ENCODE measurements around the gene VSX2. TPM values are rescaled to one million over a fixed set of nuclear protein-coding genes. Genes with fewer than 3 reads are reported as not detected.

Gene VSX2
- total and polyA plus RNA-seq, 4 donors, result not detected

DNA sequence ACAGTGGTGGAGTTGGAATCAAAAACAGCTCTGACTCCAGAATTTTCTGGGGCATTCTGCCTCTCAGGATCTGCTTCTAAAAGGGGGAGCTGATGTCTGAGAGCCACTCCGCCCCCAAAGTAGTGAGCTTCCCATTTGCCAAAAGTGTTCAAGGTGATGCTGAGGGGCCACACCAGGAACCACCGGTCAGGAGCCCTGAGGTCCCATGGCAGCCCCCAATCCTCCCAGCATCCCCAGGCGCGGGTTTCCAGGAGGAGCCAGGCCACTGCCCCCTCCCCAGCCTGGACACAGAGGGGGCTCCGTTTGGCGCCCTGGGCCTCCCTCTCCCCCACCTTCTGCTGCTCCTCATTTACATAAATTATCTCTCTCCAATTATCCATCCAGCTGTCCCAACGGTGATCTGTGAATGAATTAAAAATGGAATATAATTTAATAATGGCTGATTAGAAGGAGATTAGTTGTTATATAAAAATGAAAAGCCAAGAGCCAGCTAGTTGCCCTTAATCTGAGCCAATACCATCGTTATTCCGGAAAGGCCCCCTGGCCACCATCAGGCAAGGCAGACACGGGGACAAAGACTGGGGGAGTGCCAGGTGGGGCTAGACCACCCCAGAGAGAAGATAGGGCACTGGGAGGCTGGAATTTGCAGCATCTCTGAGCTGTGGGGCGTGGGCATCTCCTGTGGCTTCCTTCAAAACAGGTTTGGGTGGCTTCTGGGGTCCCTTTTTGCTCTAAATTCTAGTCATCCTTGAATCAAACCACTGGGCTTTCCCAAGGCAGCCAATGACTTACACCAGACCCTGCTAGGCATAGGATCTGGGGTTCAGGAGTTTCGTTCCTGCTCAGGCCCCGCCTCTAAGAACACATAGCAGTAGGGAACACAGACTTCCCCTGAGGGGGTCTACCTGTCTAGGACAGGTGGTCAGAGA, 19.7 kb upstream of the VSX2 start:
- H3K9me3 ChIP-seq (ENCODE audit: control insufficient read depth in 4 of 4, insufficient read depth in 3 of 4, low read length in 3 of 4), result no peaks in the 10 kb centered on the region
- DNase-seq (no peak), ATAC-seq (ENCODE audit: insufficient read depth, low FRiP score) (no peak)
- no peaks in the 10 kb centered on the region for H3K36me3 ChIP-seq (ENCODE audit: control insufficient read depth in 4 of 4, insufficient read depth in 4 of 4, low read length in 4 of 4)
- TF ChIP-seq, protein P1, sequence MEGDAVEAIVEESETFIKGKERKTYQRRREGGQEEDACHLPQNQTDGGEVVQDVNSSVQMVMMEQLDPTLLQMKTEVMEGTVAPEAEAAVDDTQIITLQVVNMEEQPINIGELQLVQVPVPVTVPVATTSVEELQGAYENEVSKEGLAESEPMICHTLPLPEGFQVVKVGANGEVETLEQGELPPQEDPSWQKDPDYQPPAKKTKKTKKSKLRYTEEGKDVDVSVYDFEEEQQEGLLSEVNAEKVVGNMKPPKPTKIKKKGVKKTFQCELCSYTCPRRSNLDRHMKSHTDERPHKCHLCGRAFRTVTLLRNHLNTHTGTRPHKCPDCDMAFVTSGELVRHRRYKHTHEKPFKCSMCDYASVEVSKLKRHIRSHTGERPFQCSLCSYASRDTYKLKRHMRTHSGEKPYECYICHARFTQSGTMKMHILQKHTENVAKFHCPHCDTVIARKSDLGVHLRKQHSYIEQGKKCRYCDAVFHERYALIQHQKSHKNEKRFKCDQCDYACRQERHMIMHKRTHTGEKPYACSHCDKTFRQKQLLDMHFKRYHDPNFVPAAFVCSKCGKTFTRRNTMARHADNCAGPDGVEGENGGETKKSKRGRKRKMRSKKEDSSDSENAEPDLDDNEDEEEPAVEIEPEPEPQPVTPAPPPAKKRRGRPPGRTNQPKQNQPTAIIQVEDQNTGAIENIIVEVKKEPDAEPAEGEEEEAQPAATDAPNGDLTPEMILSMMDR (IDR thresholded peaks at IDR 0.05; ENCODE audit: control extremely low read depth, extremely low read depth), result no peak
- peaks cover 0 to 12% (median 10%) of the 10 kb centered on the region in 3 donors for H3K27me3 ChIP-seq (ENCODE audit: control insufficient read depth in 3 of 3, insufficient read depth in 3 of 3, low read length in 2 of 3)
- no peak overlapping the region for H3K9ac ChIP-seq (ENCODE audit: insufficient read depth in 1 of 2, low read length in 2 of 2)
- H3K4me3 ChIP-seq, result no peak overlapping the region
- no peak overlapping the region for H3K27ac ChIP-seq (ENCODE audit: low read depth in 1 of 2, low read length in 1 of 2)
- 74 to 78% methylated on average over 13 of the region's 13 CpGs for WGBS, 2 donors
- peaks cover 0 to 3% (median 0%) of the 10 kb centered on the region in 5 donors for H3K4me1 ChIP-seq (ENCODE audit: control insufficient read depth in 5 of 5, insufficient read depth in 5 of 5, low read length in 5 of 5)

DNA sequence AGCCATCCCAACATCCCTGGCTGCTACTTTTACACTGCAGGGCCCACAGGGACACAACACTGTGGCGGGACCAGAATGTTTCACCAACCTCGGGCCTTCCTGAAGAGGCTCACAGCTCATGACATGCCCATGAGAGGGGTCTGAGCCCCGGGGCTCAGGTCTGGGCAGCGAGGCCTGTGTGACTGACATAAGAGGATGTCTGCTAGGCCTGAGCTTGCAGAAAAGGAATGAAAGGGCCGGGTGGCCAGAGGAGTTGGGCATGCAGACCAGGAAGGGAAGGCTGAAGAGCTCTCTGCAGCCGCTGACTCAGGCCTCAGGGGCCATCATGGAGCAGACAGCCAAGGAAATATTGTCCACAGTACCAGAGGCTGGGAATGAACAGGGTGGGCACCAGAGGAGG, 18.3 kb upstream of the VSX2 start:
- WGBS, 2 donors, result 77 to 87% methylated on average over 6 of the region's 6 CpGs

DNA sequence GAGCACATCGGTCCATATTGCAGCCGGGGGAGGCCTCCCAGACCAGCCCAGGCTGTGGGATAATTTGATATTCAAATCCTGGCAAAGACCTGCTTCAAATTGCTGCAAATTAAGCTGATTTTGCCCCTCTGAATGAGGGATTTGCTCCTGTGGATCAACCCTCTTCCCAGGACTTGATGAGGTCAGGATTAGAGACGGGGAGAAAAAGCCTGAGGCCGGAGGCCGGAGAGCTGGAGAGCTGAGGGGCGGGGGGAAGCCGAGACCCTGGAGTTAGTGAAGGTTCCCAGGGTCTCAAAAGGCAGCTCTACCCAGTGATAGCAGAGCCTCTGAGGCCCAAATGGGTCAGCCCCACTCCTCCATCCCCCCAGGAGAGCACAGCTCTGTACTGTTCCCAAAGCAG, 17.5 kb upstream of the VSX2 start:
- no peak for DNase-seq
- WGBS, 2 donors, result 90 to 92% methylated on average over 7 of the region's 7 CpGs
- no peaks in the 10 kb centered on the region for H3K9me3 ChIP-seq (ENCODE audit: control insufficient read depth in 4 of 4, insufficient read depth in 3 of 4, low read length in 3 of 4)
- H3K27me3 ChIP-seq (ENCODE audit: control insufficient read depth in 3 of 3, insufficient read depth in 3 of 3, low read length in 2 of 3), result peaks cover 0 to 12% (median 8%) of the 10 kb centered on the region in 3 donors
- no peak overlapping the region for H3K4me3 ChIP-seq
- H3K9ac ChIP-seq (ENCODE audit: insufficient read depth in 1 of 2, low read length in 2 of 2), result no peak overlapping the region
- TF ChIP-seq, protein P1 (IDR thresholded peaks at IDR 0.05; ENCODE audit: control extremely low read depth, extremely low read depth), result no peak
- H3K36me3 ChIP-seq (ENCODE audit: control insufficient read depth in 4 of 4, insufficient read depth in 4 of 4, low read length in 4 of 4), result no peaks in the 10 kb centered on the region
- no peak for ATAC-seq (ENCODE audit: insufficient read depth, low FRiP score)
- H3K27ac ChIP-seq (ENCODE audit: low read depth in 1 of 2, low read length in 1 of 2), result no peak overlapping the region
- peaks cover 0 to 3% (median 0%) of the 10 kb centered on the region in 5 donors for H3K4me1 ChIP-seq (ENCODE audit: control insufficient read depth in 5 of 5, insufficient read depth in 5 of 5, low read length in 5 of 5)

More for the DNA sequence above, 18.3 kb upstream of the VSX2 start:
- ATAC-seq (ENCODE audit: insufficient read depth, low FRiP score), result no peak
- H3K36me3 ChIP-seq (ENCODE audit: control insufficient read depth in 4 of 4, insufficient read depth in 4 of 4, low read length in 4 of 4), result no peaks in the 10 kb centered on the region
- H3K9ac ChIP-seq (ENCODE audit: insufficient read depth in 1 of 2, low read length in 2 of 2), result no peak overlapping the region
- peaks cover 0 to 3% (median 0%) of the 10 kb centered on the region in 5 donors for H3K4me1 ChIP-seq (ENCODE audit: control insufficient read depth in 5 of 5, insufficient read depth in 5 of 5, low read length in 5 of 5)
- TF ChIP-seq, protein P1 (IDR thresholded peaks at IDR 0.05; ENCODE audit: control extremely low read depth, extremely low read depth), result no peak
- no peak overlapping the region for H3K27ac ChIP-seq (ENCODE audit: low read depth in 1 of 2, low read length in 1 of 2)
- H3K27me3 ChIP-seq (ENCODE audit: control insufficient read depth in 3 of 3, insufficient read depth in 3 of 3, low read length in 2 of 3), result peaks cover 0 to 12% (median 8%) of the 10 kb centered on the region in 3 donors
- no peaks in the 10 kb centered on the region for H3K9me3 ChIP-seq (ENCODE audit: control insufficient read depth in 4 of 4, insufficient read depth in 3 of 4, low read length in 3 of 4)
- H3K4me3 ChIP-seq, result no peak overlapping the region
- no peak for DNase-seq

All from lung (tissue), 12 donors.